GM12891 (cell line): ENCODE measurements around the gene KCNAB3.
A peak's percentile ranks its signal among the peaks of the same experiment; 100 is the strongest.

Experiments
- DNase-seq: peaks from one replicate; pipeline ENCODE4 v3.0.0; 2011; ENCODE audit warnings: low spot score; ENCODE audit not compliant: insufficient read length
- FAIRE-seq: peaks from 2 replicates; lab custom pipeline; 2011; peaks lifted over from hg19 to GRCh38; lab: Jason Lieb, UNC
- PAX5 ChIP-seq: IDR thresholded peaks from 2 replicates; pipeline ENCODE4 v1.6.1; 2011; ENCODE audit warnings: low read length, moderate library complexity, mild to moderate bottlenecking; ENCODE audit not compliant: insufficient read depth, severe bottlenecking
- POLR2A ChIP-seq: IDR thresholded peaks from 2 replicates; pipeline ENCODE4 v1.6.1; 2011; ENCODE audit warnings: low read depth, low read length, control low read depth
- POLR2AphosphoS5 ChIP-seq: IDR thresholded peaks from 2 replicates; pipeline ENCODE4 v1.6.1; 2011; ENCODE audit warnings: low read depth, low read length, control low read depth
- POU2F2 ChIP-seq: IDR thresholded peaks from 2 replicates; pipeline ENCODE4 v1.6.1; 2011; ENCODE audit warnings: low read depth, mild to moderate bottlenecking, control low read depth, low read length, moderate library complexity
- SPI1 ChIP-seq: IDR thresholded peaks from 2 replicates; pipeline ENCODE4 v1.6.1; 2011; ENCODE audit warnings: low read depth, low read length, control low read depth
- TAF1 ChIP-seq: IDR thresholded peaks from 2 replicates; pipeline ENCODE4 v1.6.1; 2011; ENCODE audit warnings: low read depth, low read length, control low read depth

Gene KCNAB3

GRCh38 chr17:7903154-7904103 is 26.2 kb downstream of the KCNAB3 start:
- DNase-seq (no peak), FAIRE-seq (no peak)
- TF ChIP-seq TAF1 (no peak), POU2F2 (no peak), POLR2A (no peak), SPI1 (no peak), POLR2AphosphoS5 (no peak), PAX5 (no peak)

GRCh38 chr17:7897773-7898172 is 31.9 kb downstream of the KCNAB3 start:
- FAIRE-seq (peak; percentile 74), DNase-seq (no peak)
- TF ChIP-seq TAF1 (no peak), SPI1 (no peak), POLR2AphosphoS5 (no peak), POLR2A (no peak), PAX5 (no peak), POU2F2 (no peak)

GRCh38 chr17:7897090-7897489 is 32.6 kb downstream of the KCNAB3 start:
- no peak for FAIRE-seq
- no peak for DNase-seq
- TF ChIP-seq PAX5 (no peak), POLR2A (no peak), TAF1 (no peak), POLR2AphosphoS5 (no peak)

- FAIRE-seq = no peak
- no peak for TF ChIP-seq POLR2A
- TF ChIP-seq SPI1 = no peak
- no peak for TF ChIP-seq TAF1
- TF ChIP-seq PAX5 = no peak
- TF ChIP-seq POLR2AphosphoS5 = no peak
- no peak for TF ChIP-seq POU2F2
- no peak for DNase-seq
Measured at GRCh38 chr17:7894866-7895265, 34.8 kb downstream of the KCNAB3 start.

- FAIRE-seq = no peak
- no peak for TF ChIP-seq SPI1
- TF ChIP-seq POU2F2 = no peak
- TF ChIP-seq POLR2A = no peak
- TF ChIP-seq TAF1 = no peak
- DNase-seq = no peak
Measured at GRCh38 chr17:7894226-7894625, 35.4 kb downstream of the KCNAB3 start.

GRCh38 chr17:7893187-7893880 is 36.3 kb downstream of the KCNAB3 start:
- no peak for DNase-seq
- FAIRE-seq = no peak
- TF ChIP-seq POLR2AphosphoS5 = no peak
- no peak for TF ChIP-seq POU2F2
- TF ChIP-seq PAX5 = no peak
- TF ChIP-seq POLR2A = no peak
- TF ChIP-seq TAF1 = no peak
- TF ChIP-seq SPI1 = no peak

- no peak for FAIRE-seq
- TF ChIP-seq POU2F2 = no peak
- no peak for DNase-seq
Measured at GRCh38 chr17:7889166-7889955, 40.3 kb downstream of the KCNAB3 start.

- TF ChIP-seq POU2F2 = no peak
- no peak for TF ChIP-seq PAX5
- TF ChIP-seq POLR2AphosphoS5 = no peak
- no peak for TF ChIP-seq SPI1
- TF ChIP-seq POLR2A = no peak
- no peak for TF ChIP-seq TAF1
- FAIRE-seq (no peak), DNase-seq (no peak)
Measured at GRCh38 chr17:7888184-7888920, 41.3 kb downstream of the KCNAB3 start, which contains the start of gene CHD3. Gene CHD3, plus strand, starts transcription at chr17:7888789. Its CDS starts 212 bp downstream, at chr17:7889001.

- DNase-seq = peak; percentile 73
- FAIRE-seq = peak; percentile 96
- TF ChIP-seq POLR2AphosphoS5 (no peak), POLR2A (no peak), SPI1 (no peak), PAX5 (no peak), POU2F2 (no peak), TAF1 (no peak)
Measured at GRCh38 chr17:7887482-7888183, 42.0 kb downstream of the KCNAB3 start.
